SIG-M5 treated with dmso at 0.1 percent for 504 hours (cell line): ENCODE data around the gene GSDME.
A peak's percentile ranks its signal among the peaks of the same experiment; 100 is the strongest.

ENCODE experiments used
- DNase-seq: peaks from one replicate; lab custom pipeline; 2025; ENCODE audit not compliant: unreplicated experiment; lab: John Stamatoyannopoulos, UW

The GSDME gene

DNA sequence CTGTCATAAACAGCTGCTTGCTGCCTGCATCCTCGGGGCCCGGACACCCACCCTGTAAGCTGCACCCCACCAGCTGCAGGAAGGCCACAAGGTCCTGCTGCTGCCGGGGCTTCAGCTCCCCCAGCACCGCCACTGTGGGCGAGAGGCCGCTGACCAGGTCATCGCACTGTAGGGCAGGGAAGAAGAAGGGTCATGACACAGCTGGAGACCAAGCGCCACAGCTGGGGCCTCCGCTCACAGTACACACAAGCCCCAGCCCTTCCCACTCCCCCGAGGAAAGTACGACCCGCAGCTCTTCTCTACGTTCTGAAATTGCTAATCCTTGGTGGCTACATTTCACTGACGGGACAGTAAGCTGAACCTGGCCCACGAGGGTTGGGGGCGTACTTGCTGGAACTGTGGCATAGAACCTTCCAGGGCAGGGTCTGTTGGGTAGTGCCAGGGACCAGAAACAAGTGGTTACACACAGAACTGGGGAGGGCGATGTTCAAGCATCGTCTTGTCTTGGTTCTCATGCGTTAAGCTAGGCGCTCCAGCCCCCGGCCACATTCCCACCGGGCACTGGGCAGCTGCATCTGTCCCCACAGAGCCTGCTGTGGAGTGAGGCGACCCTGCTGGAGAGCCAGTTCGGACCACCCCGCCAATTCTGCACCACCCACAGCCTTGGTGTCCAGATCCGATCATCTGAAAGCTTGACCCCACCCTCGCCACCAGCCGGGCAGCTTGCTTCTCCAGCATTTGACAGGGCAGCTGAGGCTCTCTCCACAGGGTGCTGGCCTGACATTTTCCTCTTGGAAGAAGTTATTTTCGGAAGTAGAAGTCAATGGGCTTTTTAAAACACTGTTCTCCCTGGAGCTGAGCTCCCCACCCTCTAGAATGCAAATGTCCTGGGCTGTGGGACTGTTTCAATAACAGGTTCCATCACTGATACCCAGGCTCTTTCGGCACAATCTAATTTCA, 50.8 kb downstream of the GSDME start:
- no peak for DNase-seq

DNA sequence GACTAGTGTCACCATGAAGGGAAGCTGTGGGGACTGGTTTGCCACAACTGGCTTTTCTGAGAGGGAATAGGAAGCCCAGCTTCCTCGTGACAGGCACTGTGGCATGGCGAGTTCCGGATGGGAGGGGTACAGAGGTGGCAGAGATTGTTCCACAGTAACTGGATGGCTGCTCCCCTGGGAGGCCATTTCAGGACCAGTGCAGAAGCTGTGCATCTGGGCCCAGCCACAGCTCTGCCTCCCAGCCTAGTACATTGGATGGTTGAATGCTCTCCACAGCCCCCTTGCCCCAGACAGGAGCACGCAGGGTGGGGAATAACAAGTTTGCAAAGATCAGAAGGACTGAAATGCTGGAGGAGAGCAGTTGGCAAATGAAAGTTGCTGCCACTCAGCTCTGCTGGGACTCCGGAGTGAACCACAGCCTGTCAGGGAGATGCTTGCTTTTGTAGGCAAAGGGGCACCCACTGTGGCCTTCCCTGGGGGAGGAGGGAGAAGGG, 51.8 kb downstream of the GSDME start:
- DNase-seq, result no peak

DNA sequence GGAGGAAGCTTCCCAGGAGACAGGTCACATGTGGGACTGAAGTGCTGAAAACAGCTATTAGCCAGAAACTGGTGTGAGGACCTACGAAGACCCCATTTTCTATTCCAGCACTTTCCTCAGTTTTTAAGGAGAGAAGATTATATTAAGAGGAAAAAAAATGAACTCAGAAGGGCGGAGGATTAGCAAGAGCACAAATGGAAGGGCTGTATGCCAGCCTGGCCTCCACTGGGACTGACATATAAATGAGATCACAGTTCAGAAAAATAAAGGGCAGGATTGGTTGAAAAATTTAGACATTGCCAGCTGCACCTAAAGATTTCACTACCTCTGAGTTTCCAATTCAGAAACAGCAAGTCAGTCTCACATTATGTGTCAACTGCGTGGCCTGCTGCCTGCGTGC, 53.0 kb downstream of the GSDME start:
- DNase-seq, result no peak

DNA sequence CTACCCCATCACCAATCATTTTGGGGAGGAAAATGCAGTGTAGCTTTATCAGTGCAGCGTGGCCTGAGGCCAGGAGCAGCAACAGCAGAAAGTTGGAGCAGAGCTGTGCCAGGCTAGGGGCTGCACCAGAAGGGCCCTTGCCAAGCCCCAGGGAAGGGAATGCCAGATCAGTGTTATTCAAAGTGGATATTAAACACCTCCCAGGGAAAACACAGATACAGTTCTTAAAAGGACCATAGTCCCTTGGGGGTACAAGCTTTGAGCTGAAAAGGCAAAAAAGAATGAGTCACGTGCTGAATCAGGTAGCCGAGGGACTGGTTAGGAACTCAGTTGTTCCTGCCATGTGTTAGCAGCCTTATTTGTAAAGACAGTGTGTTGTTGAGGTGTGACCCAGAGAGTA, 54.0 kb downstream of the GSDME start:
- no peak for DNase-seq

DNA sequence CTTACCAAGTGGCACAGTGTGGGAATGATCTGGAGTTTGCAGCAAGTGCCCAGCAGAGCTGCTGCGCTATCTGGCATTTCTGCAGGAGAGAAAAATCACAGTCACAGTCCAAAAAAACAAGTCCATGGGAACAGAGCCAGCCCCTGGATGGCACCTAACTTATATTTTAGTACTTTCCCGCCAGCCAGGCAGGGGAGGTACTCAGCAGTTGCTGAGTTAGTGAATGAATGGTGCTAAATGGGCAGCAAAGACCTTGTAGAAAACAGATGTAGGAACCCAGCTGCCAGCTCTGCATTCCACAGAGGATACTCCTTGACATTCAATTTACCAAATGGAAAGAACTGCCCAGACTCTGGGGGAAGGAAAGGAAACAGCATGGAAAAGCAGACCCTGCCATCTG, 54.5 kb downstream of the GSDME start:
- no peak for DNase-seq

DNA sequence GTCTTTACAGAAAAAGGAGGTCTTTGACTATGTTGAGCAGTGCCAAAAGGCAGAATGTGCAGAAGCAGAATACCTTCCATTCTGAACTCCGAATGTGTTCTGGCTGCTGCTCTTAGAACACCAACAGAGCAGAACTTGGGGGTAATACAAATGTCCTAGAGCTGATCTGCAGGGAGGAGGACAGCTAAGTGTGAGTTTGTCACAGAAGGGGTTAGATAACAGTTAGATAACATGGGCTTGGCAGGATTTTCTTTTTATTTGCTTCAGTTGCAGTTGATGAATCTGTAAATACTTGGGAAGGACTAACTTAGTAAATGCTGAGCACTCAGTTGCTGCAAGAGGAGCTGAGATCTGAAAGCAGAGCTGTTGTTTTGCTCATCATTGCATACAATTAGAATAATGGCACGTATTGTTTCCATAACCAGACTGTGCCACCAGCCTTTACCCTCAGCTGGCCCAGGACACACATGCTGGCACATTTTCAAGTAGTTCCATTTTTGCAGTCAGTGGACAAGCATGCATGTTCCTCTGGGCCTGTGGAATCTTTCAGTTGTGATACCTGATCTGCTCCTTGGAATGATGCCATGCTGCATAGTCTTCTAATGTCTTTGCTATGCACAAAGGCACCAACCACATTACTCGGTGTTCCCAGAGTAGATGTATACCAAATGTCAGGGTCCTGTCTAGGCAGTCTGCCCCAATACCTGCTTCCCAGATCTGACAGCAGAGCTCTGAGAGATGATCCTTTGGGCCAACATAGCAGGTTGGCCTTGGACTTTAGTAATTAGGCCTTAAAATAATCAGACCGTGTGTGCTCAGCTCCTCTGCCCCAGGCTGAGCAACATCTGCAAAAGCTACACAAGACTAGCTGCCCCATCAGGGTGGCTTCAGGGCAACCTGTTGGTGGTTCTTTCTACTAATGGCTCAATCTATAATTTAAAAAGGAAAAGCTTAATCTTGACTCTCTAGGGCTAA, 55.7 kb downstream of the GSDME start:
- DNase-seq, result no peak

DNA sequence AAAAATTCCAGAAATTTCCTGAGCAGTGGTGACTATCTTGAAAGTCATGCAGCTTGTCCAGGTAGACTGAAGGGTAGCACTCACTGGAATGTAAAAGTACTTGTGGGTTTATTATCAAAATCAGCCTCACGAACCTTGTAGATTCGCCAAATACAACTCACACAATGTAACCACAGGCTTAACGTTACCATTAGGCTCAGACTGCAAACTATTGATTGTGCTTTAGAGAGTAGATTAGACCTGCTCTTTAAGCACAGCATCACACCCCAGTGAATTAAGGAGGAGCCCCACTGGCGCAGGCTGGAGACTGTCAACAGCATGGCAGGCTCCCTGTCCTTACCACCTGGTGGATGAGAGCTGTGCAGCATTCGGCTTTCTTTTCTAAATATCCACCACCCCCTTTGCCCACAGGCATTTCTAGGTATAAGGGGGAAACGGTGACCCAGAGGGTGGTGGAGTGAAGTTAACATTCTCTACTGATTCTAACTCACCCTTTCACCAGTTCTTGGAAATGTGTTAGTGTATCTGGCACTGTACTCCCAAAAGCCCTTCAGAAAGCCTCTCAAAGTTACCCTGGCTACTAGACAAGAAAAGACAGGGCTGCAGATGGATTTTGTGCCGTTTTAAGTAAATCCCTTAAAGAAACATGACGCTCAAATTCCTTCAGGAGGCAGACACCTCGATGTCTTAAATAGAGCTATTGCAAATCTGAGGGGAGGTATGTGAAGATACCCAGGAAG, 56.6 kb downstream of the GSDME start:
- DNase-seq, result no peak

DNA sequence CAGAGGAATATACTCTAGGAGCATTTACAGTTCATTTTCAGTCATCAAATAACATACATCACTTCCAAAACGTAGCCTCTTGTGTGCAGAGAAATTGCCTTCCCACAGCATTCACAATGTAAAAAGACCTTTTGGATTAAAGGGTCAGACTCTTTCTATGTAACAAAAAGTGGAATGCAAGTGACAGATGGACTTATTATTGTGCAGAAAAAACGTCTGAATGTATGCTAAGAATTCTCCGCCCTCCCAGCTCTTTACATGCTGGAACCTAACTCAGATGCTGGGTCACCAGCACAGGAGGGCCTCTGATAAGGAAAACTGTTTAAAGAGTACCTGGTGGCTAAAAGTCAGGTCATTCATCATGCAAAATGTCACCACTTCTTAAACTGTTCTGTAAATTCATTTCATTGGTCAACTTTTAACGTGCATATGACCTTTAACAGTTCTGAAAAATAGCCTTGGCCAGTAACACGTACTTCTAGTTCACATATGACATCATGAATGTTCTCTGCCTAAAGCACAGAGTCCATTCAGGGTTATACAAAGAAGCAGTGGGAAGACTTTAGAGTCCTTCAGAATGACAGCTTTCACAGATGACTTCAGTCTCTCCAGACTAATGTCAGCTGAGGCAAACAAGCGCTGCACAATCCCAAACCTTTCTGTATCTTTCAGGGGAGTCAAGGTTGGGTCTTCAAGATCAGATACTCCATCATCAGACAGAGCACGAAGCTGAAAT, 58.6 kb downstream of the GSDME start:
- no peak for DNase-seq

DNA sequence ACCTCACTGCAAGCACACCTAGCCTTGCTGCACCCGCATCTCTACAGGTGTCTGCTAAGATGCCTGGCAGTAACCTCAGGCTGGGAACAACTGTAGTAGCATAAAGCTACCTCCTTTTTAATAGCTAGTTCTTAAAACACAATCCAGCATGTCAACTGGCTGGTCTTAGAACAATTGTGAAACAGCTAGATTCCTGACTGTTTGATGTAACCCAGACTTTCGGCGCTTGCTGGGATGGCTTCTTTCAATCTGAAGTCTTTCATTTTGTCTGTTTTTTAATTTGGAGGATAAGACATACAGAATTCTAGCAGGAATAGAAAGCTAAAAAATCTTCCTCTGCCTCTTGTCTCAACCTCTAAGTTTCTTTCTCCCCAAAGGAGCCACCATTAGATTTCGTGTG, 59.8 kb downstream of the GSDME start:
- DNase-seq, result no peak

DNA sequence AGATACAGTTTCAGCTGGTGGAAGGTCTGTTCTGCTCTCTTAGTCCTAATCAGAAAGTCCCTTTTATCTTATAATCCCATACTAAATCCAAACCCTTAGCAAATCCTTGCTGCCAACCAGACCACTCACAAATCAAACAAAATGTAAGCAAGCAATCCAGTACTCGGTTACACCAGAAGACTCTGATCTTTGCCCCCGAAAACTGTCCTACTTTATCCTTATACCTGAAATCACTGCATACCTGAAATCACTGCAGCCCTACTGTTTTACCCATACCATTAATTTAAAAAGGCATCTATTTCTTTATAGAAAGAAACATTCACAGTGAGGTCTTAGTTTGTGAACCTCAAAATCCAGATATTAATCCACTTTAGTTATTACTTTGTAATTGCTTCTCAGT, 64.7 kb downstream of the GSDME start:
- DNase-seq, result no peak

DNA sequence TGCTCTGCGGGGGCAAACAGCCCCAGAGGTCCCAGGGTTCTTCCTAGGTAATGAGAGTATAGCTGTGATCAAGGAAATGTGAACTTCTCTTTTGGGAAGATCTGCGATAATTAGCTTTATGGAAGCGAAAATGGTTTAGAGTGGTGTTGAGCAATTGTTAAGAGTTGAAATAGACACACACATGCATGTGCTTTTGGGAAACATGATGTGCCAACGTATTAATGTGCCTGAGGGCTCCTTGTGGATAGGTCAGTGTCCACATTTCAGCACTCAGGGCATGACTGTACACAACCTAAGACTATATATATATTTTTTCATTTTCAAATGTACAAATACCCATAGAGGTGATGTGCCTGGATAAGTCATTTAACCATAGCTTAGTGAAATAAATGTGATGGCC, 67.0 kb downstream of the GSDME start:
- DNase-seq, result no peak

DNA sequence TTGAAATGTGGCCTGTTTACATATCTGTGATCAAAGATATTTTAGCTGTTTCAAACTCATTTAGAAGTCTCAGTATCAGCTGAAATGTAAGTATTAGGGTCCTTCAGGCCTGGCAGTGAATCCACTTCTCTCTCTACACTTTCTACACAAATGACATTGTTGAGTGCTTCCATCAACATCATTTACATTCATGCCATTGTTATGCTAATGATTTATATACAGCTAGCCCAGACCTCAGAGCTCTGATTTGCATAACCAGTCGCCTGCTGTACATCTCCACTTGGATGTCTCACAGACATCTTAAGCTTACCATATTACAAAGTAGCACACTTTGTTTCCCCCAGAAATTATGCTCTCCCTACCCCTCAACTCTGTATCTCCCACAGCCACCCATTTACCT, 71.6 kb downstream of the GSDME start:
- no peak for DNase-seq

DNA sequence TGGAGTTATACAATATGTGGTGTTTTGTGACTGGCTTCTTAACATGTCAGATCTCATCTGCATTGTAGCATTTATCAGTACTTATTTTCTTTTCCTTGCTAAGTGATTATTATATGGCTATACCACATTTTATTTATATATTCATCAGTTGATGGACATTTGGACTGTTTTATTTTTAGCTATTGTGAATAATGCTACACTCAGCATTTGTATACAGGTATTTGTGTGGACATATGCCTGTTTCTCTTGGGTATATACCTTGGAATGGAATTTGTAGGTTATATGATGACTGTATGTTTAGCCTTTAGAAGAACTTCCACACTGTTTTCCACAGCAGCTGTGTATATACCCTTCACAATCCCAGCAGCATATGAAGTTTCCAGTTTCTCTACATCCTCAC, 86.5 kb downstream of the GSDME start:
- DNase-seq, result no peak

DNA sequence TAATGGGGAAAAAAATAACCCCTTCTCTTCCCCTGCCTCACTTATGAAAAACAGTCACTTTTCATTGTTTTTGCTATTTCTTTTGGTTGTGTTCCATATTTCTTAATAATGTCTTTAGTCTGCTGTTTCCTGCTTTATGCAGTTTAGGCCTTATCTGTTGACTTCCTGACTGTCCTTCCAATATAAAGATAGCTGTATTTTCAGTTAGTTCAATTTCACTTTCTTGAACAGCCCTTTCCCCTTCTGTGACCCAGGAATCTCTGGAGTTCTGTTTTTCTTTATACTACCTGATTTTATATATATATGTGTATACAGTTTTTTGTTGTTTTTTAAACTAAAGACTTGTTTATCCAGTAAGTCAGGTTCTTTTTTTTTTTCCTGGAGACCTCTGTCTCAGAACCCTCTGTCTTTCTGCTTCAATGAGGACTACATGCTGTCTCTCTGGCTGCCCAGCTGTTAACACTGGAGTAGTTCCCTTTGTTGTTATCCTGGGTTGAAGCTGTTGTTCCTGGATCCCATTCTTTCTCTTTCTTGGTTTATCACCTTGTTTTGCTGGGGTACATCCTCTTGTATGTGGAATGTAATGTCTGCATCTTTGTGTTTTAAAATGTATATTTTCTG, 87.2 kb downstream of the GSDME start:
- no peak for DNase-seq

DNA sequence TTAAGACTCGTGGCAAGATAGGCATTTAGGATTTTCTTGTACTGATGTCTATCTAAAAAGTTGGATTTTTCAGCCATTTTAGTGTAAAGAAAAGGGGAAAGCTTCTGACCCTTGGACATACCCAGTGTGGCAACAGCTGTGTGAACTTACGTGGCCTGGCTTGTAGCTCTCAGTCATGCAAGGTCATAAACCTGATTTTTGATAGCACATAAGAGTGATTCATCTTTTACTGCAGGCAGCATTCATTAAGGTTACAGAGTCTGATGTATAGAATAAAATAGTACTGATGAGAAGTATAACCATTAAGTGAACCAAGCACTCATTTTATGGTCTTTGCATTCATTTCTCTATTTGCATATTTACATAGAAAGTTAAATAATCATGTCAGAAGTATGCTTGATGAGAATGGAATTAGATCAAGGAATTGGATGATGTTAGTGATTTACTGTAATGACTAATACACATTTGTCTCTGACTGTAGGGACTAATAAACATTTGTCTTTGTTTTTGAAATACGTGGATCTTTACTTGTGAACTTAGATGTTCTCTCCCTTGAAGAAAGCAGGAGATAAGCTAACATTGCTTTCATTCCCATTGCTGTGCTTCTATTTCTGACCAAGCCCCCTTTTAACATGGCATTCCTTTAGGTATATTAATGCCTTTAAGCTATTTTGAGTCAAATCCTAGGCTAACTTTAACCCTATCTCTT, 88.2 kb downstream of the GSDME start:
- no peak for DNase-seq

DNA sequence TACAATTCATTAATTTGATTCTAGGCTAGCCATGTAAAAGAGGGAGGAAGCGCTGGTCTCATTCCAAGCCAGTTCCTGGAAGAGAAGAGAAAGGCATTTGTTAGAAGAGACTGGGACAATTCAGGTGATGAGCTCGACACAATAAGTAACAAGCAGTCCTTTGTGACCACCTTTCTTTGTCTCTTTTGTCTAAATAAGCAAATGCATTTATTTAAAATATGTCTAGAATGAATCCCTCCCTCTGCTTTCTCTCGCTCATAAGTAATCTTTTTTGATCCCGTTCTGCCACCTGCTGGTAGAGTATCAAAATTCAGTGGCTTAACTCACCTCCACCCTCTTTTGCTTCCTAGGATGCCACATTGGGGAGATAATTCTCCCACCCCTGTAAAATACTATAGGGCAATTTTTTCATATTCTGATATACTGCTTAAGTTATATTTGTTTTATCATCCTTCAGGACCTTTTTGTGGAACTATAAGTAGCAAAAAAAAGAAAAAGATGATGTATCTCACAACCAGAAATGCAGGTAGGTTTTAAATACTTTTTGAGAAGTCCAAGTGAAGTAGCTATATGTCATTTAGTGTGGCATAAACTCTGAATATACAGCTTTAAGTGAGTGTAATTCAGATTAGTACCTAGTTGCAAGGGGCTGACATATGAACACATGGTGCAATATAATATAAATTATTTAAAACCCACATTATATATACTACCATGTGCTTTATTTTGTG, 91.5 kb downstream of the GSDME start:
- DNase-seq, result peak; percentile 35

DNA sequence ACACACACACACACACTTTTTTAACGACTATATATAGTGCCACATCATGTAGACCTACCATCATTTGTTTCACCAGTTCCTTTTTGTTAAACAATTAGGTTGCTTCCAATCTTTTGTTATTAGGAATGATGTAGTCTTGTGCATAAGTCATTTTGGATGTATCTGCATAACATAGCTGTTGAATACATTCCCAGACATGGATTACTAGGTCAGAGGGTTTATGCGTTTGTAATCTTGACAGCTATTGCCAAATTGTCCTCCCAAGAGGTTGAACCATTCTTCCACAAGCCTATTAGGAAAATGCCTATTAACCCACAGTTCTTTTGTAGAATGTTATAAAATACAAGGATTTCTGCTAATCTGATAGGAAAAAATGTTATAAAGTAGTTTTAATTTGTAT, 96.7 kb downstream of the GSDME start:
- DNase-seq, result no peak

DNA sequence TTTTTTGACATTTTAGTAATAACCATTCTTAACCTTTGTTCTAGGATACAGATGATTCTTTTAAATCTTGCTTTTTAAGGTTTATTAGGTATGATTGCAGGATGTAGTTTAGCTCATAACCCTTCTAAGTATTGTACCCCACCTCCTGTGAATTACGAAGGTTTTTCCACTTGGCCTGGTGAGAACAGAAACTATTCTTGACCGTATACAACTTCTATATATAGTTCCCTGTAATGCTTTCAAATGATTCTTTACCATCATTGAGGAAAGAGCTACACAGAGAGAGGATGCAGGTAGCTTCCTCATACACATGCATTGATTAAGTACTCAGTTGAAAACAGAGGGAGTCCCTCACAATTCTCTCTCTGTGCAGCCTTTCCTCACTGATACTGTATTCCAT, 97.8 kb downstream of the GSDME start:
- no peak for DNase-seq

DNA sequence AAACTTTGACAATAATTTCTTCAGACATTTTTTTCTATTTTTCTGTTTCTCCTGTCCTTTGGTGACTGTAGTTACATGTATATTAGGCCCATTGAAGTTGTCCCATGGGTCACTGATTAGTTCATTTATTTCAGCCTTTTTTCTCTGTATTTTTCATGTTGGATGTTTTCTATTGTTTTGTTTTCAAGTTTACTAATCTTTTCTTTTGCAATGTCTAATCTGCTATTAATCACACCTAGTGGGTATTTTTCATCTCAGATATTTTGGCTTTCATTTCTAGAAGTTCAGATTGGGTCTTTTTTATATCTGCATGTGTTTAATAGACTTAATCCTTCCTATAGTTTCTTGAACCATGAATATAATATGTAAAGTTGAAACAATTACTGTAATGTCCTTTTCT, 99.3 kb downstream of the GSDME start:
- no peak for DNase-seq
